ENCODE measurements around the gene SLC39A3.

Gene SLC39A3

DNA sequence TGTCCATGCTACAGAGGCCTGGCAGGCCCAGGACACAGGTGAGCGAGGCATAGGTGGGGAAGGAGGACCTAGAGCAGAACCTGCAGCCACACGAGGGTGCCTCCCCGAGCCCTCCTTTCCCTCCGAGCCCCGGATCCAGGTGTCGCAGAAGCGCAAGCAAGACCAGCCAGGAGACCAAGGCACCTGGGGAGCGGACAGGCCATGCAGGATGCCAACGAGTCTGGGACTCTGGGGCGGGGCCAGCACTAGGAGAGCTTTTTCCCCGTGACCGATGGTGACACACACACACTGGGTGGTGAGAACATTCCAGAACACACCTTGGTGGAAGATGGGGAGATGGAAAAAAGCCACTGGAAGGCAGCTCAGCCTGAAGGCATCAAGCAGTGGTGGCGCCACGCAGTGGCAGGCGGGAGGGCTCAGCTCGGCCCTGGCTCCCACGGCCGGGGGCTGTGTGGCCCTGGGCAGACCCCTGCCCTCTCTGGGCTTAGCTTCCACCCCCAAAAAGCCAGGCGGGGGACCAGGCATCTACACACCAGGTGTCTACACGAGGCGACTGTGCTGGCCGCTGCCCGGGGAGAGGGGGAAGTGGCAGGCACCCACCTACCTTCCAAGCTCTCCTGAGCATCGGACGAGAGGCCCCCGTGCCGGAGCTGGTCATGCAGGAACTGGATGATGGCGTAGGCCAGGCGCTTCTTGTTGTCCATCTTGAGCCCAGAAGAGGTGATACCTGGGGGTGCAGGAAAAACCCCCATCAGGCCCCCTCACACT is 28.7 kb upstream of the SLC39A3 start:
- no peak for DNase-seq

- DNase-seq, result no peak
Measured at GRCh38 chr19:2767688-2768087, 27.9 kb upstream of the SLC39A3 start.

- DNase-seq, result no peak
Measured at GRCh38 chr19:2766594-2767372, 27.0 kb upstream of the SLC39A3 start.

- no peak for DNase-seq
Measured at GRCh38 chr19:2765376-2765775, 25.6 kb upstream of the SLC39A3 start.

- DNase-seq, result no peak
Measured at GRCh38 chr19:2764945-2765344, 25.1 kb upstream of the SLC39A3 start.

GRCh38 chr19:2763687-2764086 is 23.9 kb upstream of the SLC39A3 start:
- no peak for DNase-seq

DNA sequence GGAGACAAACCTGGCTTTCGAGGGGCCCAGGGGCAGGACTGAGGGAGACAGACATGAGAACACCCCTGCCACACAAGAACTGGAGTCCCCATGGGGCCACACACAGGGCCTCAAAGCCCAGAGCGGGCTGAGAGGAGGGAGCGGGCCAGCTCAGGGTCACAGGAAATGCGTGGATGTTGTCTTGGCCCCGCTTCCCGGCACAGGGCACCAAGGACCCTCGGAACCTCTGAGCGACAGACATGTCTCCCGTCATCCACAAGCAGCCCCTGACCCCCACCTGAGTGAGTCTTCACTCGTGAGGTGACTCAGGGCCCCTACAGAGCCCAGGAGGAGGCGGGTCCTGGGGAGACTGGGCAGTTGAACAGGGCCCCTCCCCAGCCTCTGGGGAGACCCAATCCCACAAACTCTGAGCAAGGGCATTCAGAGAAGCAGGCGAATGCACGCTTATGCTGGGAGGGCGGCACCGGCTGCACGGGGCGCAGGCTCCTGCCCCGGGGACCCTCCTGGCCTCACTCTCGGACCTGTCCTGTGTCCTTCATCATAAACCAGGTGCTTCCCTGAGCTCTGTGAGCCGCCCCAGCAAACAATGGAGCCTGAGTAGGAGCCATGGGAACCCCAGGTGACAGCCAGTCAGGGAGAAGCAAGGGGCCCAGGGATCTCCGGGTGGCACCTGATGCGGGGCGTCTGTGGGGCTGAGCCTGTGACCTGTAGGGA is 23.1 kb upstream of the SLC39A3 start:
- DNase-seq, result no peak

GRCh38 chr19:2761876-2762782 is 22.3 kb upstream of the SLC39A3 start:
- no peak for DNase-seq

GRCh38 chr19:2761309-2761677 is 21.5 kb upstream of the SLC39A3 start:
- DNase-seq, result no peak

GRCh38 chr19:2759965-2760364 is 20.1 kb upstream of the SLC39A3 start:
- DNase-seq, result no peak

DNA sequence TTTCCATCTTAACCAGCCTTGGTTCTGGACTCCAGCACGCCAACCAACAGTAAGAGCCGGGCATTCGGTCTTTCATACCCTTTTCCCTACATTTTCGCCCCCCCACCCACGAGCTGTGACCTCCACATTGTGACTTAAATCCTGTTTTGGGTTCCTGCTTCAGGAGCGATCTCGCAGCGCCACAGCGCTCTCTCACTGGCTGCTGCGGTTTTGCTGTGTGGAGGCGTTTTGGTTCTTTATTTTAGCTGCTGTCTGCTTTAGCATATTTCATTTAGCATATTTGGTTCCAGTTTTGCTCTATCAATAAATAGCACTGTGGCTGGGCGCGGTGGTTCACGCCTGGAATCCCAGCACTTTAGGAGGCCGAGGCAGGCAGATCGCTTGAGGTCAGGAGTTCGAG is 19.5 kb upstream of the SLC39A3 start:
- no peak for DNase-seq

DNA sequence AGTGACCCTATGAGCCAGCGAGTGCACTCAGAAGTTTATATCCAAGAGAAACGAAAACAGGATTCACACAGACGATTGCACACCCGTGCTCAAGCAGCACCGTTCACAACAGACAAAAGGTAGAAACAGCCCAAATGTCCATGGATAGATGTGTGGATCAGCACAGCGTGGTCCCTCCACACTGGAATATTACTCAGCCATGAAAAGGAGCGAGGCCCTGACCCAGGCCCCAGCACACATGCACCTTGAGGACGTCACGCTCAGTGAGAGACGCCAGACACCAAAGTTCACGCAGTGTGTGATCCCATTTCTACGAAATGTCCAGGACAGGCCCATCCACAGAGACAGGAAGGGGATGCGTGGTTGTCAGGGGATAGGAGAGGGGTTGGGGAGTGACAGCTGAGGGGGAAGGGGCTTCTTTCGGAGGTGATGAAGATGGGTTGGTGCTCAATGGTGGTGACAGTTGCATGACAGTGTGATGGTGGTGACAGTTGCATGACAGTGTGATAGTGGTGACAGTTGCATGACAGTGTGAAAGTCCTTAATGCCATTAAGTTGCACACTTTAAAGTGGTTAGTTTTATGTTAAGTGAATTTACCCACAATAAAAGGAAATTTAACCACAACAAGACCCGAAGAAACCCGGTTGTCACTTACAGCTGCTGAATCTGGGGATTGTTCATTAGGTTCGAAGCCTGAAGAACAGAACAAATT is 18.9 kb upstream of the SLC39A3 start:
- no peak for DNase-seq

DNA sequence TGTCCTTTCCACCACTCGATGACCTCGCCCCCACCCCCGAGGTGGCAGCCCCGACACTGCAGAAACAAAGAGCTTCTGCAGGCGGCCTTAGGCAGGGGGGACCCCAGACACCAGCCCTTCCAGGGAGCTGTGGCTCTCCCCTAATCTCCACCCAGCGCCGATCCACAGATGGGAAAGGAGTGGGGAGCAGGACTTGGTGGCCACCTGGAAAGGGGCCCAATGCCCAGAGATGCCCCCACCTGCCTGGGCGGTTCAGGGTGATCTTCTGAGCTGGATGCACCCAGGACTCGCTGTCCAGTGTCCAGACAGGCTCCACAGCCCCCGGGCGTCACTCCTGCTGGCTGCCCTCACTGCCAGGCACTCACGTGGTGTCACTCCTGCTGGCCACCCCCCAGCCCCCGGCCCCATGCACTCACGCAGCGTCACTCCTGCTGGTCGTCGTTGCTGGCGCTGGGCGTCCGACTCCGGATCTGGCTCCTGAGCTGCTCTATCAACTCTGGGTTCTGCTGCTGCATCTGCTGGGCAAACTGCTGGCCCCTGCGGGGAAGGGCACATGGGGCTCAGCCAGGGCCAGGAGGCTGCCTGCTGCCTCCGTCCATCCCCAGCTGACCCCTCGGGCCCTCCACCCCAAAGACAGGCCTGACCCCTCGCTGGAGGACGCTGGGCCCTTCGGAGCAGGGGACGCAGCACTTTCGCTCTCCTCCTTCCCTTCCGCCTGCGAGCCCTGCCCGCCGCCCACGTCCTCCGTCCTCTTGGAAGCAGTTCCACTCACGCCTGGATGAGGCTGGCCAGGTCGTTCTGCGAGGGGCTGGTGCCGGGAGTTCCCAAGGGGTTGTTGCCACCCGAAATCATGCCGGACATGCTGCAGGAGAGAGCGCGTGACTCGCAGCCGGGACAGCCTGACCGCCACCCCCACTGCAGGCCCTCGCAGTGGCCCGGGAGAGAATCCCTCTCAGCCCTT is 17.4 kb upstream of the SLC39A3 start:
- no peak for DNase-seq

GRCh38 chr19:2756477-2756876 is 16.7 kb upstream of the SLC39A3 start:
- DNase-seq, result no peak

GRCh38 chr19:2755811-2756210 is 16.0 kb upstream of the SLC39A3 start:
- no peak for DNase-seq

- no peak for DNase-seq
Measured at GRCh38 chr19:2755448-2755705, 15.6 kb upstream of the SLC39A3 start.

DNA sequence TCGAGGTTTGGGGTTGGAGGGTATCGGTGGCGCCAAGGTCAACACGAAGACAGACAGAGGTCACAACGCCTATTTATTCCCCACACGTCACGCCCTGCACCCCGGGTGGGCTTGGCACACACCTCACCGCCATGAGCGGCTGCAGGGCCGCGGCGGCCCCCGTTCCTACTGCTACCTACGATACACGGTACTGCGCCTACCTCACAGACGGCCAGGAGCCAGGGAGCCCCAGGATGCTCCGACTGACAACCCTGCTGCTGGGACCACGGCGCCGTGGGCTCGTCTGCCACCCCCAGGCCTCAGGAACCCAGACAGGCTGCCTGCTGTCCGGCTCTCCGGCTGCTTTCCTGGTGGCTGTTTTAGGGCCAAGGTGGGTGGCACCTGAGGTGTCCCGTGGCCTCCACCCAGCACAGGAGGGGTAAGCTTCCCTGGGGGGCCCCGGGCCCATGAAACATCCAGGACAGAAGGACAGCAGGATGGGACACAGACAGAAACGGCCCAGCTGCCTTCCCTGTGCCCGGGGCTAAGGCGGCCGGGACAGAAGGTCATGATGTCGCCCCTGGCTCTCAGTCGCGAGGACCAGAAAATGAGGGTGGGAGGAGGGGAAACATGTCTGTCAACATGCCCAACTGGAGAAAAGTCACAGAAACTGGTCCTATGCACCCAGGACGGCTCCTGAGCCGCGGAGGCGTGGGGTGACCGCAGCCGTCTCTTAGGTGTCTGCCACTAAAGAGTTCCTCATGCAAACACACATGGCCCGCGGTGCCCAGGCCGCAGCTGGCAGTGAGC is 15.0 kb upstream of the SLC39A3 start:
- no peak for DNase-seq

- no peak for DNase-seq
Measured at GRCh38 chr19:2751438-2751830, 11.6 kb upstream of the SLC39A3 start.

DNA sequence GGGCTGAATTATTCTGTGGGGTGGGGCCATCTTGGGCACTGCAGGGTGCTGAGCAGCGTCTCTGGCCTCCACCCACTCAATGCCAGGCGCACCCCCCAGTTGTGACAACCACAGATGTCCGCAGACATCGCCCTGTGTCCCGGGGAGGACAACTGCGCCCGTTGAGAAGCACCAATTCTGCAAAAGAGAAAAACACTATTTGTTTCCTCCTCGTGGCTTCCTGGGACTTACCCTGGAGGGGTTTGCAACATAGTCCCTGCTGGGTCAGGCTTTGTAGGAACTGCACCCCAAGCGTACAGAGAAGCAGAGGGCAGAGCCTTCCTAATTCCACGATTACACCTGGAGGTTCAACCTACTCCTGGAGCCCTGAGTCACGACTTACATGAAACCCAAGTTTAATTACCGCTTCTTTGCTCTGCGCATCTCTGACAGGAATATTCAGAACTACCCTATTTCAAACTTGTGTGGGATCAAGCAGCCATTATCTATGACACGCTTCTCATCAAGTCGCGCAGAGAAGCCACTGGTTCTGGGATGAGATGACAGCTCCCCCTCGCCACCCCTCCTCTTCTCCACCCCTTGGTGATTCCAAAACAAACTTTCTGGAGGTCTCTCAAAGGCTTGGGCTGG is 11.1 kb upstream of the SLC39A3 start:
- DNase-seq, result no peak

- no peak for DNase-seq
Measured at GRCh38 chr19:2747349-2747748, 7.5 kb upstream of the SLC39A3 start.
